ENCODE measurements around the gene NFASC.

The NFASC gene

GRCh38 chr1:204975568-204976235 lies 105.0 kb downstream of the NFASC start:
- 73 to 75% methylated on average over 8 of the region's 8 CpGs for WGBS, 2 experiments
- H3K27ac ChIP-seq (ENCODE audit: insufficient read depth, low read depth, low read length, poor library complexity, severe bottlenecking): no peak overlapping the region
- H3K4me3 ChIP-seq (ENCODE audit: insufficient read depth, low read depth, low read length): no peak overlapping the region
- no peaks in the 10 kb centered on the region for H3K27me3 ChIP-seq (ENCODE audit: control insufficient read depth, insufficient read depth, low read length, poor library complexity, severe bottlenecking)
- H3K4me1 ChIP-seq (ENCODE audit: control insufficient read depth, insufficient read depth, low read length): peaks cover 5% of the 10 kb centered on the region
- H3K9me3 ChIP-seq (ENCODE audit: control insufficient read depth, low read length): no peaks in the 10 kb centered on the region
- no peaks in the 10 kb centered on the region for H3K36me3 ChIP-seq (ENCODE audit: control insufficient read depth, insufficient read depth, low read length)

GRCh38 chr1:204976646-204977045 lies 106.0 kb downstream of the NFASC start:
- no peaks in the 10 kb centered on the region for H3K27me3 ChIP-seq (ENCODE audit: control insufficient read depth, insufficient read depth, low read length, poor library complexity, severe bottlenecking)
- no peak overlapping the region for H3K4me3 ChIP-seq (ENCODE audit: insufficient read depth, low read depth, low read length)
- WGBS, 2 experiments: 93 to 96% methylated on average over 12 to 13 of the region's 13 CpGs
- H3K27ac ChIP-seq (ENCODE audit: insufficient read depth, low read depth, low read length, poor library complexity, severe bottlenecking): no peak overlapping the region
- no peaks in the 10 kb centered on the region for H3K36me3 ChIP-seq (ENCODE audit: control insufficient read depth, insufficient read depth, low read length)
- no peaks in the 10 kb centered on the region for H3K9me3 ChIP-seq (ENCODE audit: control insufficient read depth, low read length)
- peaks cover 5% of the 10 kb centered on the region for H3K4me1 ChIP-seq (ENCODE audit: control insufficient read depth, insufficient read depth, low read length)

GRCh38 chr1:204977318-204977717 lies 106.7 kb downstream of the NFASC start:
- Histone ChIP-seq H3K9me3 (ENCODE audit: control insufficient read depth, low read length) (no peaks in the 10 kb centered on the region), H3K27ac (ENCODE audit: insufficient read depth, low read depth, low read length, poor library complexity, severe bottlenecking) (no peak overlapping the region), H3K36me3 (ENCODE audit: control insufficient read depth, insufficient read depth, low read length) (no peaks in the 10 kb centered on the region), H3K4me1 (ENCODE audit: control insufficient read depth, insufficient read depth, low read length) (peaks cover 5% of the 10 kb centered on the region), H3K27me3 (ENCODE audit: control insufficient read depth, insufficient read depth, low read length, poor library complexity, severe bottlenecking) (no peaks in the 10 kb centered on the region), H3K4me3 (ENCODE audit: insufficient read depth, low read depth, low read length) (no peak overlapping the region)
- WGBS, 2 experiments: 91% methylated on average over 8 of the region's 8 CpGs

GRCh38 chr1:204978782-204979181 lies 108.1 kb downstream of the NFASC start:
- Histone ChIP-seq H3K36me3 (ENCODE audit: control insufficient read depth, insufficient read depth, low read length) (no peaks in the 10 kb centered on the region), H3K9me3 (ENCODE audit: control insufficient read depth, low read length) (no peaks in the 10 kb centered on the region), H3K27me3 (ENCODE audit: control insufficient read depth, insufficient read depth, low read length, poor library complexity, severe bottlenecking) (no peaks in the 10 kb centered on the region), H3K27ac (ENCODE audit: insufficient read depth, low read depth, low read length, poor library complexity, severe bottlenecking) (no peak overlapping the region), H3K4me3 (ENCODE audit: insufficient read depth, low read depth, low read length) (no peak overlapping the region), H3K4me1 (ENCODE audit: control insufficient read depth, insufficient read depth, low read length) (peaks cover 5% of the 10 kb centered on the region)
- WGBS, 2 experiments: 93 to 94% methylated on average over 14 of the region's 14 CpGs

GRCh38 chr1:204979306-204979705 lies 108.6 kb downstream of the NFASC start:
- WGBS, 2 experiments: 96% methylated on average over 17 to 18 of the region's 18 CpGs
- Histone ChIP-seq H3K9me3 (ENCODE audit: control insufficient read depth, low read length) (no peaks in the 10 kb centered on the region), H3K27ac (ENCODE audit: insufficient read depth, low read depth, low read length, poor library complexity, severe bottlenecking) (no peak overlapping the region), H3K27me3 (ENCODE audit: control insufficient read depth, insufficient read depth, low read length, poor library complexity, severe bottlenecking) (no peaks in the 10 kb centered on the region), H3K4me3 (ENCODE audit: insufficient read depth, low read depth, low read length) (no peak overlapping the region), H3K4me1 (ENCODE audit: control insufficient read depth, insufficient read depth, low read length) (peaks cover 5% of the 10 kb centered on the region), H3K36me3 (ENCODE audit: control insufficient read depth, insufficient read depth, low read length) (no peaks in the 10 kb centered on the region)

DNA sequence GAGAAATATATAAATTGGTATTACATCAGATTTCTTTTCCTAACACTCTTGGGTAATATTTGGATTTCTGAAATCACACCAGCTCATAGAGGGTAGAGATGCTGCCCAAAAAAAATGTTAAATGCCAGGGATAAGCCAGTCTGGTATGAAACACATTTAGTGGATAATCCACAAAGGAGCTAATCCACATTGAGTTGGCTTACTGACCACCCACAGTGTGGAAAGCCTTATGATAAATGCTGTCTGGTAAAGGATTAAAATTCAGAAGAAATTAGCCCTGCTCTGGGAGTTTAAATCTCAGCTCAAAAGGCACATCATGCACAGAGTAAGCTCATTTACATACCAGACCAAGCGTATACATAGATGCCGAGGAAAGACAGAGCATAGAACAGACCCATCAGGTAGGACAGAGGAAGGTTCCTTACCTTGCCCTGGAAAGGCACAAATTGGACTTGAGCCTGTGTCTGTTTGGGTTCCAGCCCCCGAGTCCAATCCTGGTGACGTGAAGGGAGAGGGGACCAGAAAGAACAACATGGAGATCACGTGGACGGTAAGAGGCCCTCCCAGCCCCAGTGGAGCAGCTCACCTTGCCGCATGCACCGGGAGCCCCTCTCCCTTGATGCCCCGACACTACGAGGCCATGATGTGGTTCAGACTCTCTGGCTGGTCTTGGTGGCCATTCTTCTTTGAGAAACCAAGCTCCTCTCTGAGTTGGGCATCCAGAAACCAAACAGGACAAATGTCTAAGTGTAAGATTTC lies 109.4 kb downstream of the NFASC start:
- no peak overlapping the region for H3K27ac ChIP-seq (ENCODE audit: insufficient read depth, low read depth, low read length, poor library complexity, severe bottlenecking)
- no peaks in the 10 kb centered on the region for H3K27me3 ChIP-seq (ENCODE audit: control insufficient read depth, insufficient read depth, low read length, poor library complexity, severe bottlenecking)
- no peak overlapping the region for H3K4me3 ChIP-seq (ENCODE audit: insufficient read depth, low read depth, low read length)
- no peaks in the 10 kb centered on the region for H3K36me3 ChIP-seq (ENCODE audit: control insufficient read depth, insufficient read depth, low read length)
- WGBS, 2 experiments: 94 to 96% methylated on average over 10 of the region's 10 CpGs
- peaks cover 4% of the 10 kb centered on the region for H3K4me1 ChIP-seq (ENCODE audit: control insufficient read depth, insufficient read depth, low read length)
- H3K9me3 ChIP-seq (ENCODE audit: control insufficient read depth, low read length): no peaks in the 10 kb centered on the region

DNA sequence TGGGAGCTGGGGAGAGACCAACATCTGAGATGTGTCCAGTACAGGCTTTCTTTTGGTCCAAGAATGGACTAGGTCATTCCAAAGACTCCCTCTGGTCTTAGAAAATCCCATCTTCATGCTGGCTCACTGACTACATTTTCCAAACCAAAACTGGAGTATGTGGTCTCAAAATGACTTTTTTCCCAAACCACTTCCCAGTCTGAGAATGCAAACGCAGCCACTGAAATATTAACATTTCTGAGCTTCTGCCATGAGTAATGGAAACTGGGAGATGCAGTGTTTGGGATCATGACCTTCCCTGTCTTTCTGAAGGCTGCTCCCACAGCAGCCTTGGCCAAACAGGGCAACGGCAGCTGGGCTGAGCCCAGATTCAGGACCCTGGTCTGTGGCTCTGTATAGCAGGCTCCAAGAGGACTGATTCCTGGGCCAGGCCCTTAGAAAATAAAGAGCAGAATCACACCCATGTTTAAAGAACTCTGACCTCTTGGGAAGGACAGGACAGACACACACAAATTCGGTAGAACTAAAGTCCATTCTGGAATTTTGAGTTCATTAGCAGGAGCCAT lies 110.3 kb downstream of the NFASC start:
- no peak overlapping the region for H3K4me3 ChIP-seq (ENCODE audit: insufficient read depth, low read depth, low read length)
- H3K27ac ChIP-seq (ENCODE audit: insufficient read depth, low read depth, low read length, poor library complexity, severe bottlenecking): no peak overlapping the region
- H3K9me3 ChIP-seq (ENCODE audit: control insufficient read depth, low read length): no peaks in the 10 kb centered on the region
- no peaks in the 10 kb centered on the region for H3K36me3 ChIP-seq (ENCODE audit: control insufficient read depth, insufficient read depth, low read length)
- H3K27me3 ChIP-seq (ENCODE audit: control insufficient read depth, insufficient read depth, low read length, poor library complexity, severe bottlenecking): no peaks in the 10 kb centered on the region
- H3K4me1 ChIP-seq (ENCODE audit: control insufficient read depth, insufficient read depth, low read length): no peaks in the 10 kb centered on the region
- 91 to 99% methylated on average over 3 of the region's 3 CpGs for WGBS, 2 experiments

- Histone ChIP-seq H3K27ac (ENCODE audit: insufficient read depth, low read depth, low read length, poor library complexity, severe bottlenecking) (no peak overlapping the region), H3K4me1 (ENCODE audit: control insufficient read depth, insufficient read depth, low read length) (peaks cover 4% of the 10 kb centered on the region), H3K27me3 (ENCODE audit: control insufficient read depth, insufficient read depth, low read length, poor library complexity, severe bottlenecking) (no peaks in the 10 kb centered on the region), H3K36me3 (ENCODE audit: control insufficient read depth, insufficient read depth, low read length) (no peaks in the 10 kb centered on the region), H3K9me3 (ENCODE audit: control insufficient read depth, low read length) (no peaks in the 10 kb centered on the region), H3K4me3 (ENCODE audit: insufficient read depth, low read depth, low read length) (no peak overlapping the region)
- WGBS, 2 experiments: 95 to 96% methylated on average over 11 of the region's 11 CpGs
These were observed 112.5 kb downstream of the NFASC start for GRCh38 chr1:204983136-204983535.

GRCh38 chr1:204983881-204984280 lies 113.2 kb downstream of the NFASC start:
- Histone ChIP-seq H3K27ac (ENCODE audit: insufficient read depth, low read depth, low read length, poor library complexity, severe bottlenecking) (no peak overlapping the region), H3K4me1 (ENCODE audit: control insufficient read depth, insufficient read depth, low read length) (peaks cover 12% of the 10 kb centered on the region), H3K4me3 (ENCODE audit: insufficient read depth, low read depth, low read length) (no peak overlapping the region), H3K27me3 (ENCODE audit: control insufficient read depth, insufficient read depth, low read length, poor library complexity, severe bottlenecking) (no peaks in the 10 kb centered on the region), H3K9me3 (ENCODE audit: control insufficient read depth, low read length) (no peaks in the 10 kb centered on the region), H3K36me3 (ENCODE audit: control insufficient read depth, insufficient read depth, low read length) (no peaks in the 10 kb centered on the region)
- WGBS, 2 experiments: 96 to 98% methylated on average over 10 of the region's 10 CpGs

DNA sequence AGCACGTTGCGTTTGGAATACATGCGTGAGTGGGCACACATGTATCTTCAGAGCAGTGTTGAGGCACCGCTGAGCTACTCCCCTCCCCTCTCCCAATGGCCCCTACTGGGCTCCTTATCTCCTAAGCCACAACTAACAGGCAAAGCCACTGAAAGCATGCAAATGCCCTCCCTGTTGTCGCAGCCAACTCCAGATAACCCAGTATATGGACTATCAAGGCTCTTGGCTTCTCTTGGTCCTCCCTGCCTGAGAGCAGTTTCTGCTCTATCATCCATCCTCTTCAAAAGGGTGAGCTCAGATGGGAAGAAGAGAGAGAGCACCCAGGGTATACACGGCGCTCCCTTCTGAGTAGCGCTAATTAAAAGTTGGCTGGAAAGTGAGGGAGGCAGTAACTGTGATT lies 113.8 kb downstream of the NFASC start:
- WGBS, 2 experiments: 92 to 94% methylated on average over 8 of the region's 8 CpGs
- Histone ChIP-seq H3K36me3 (ENCODE audit: control insufficient read depth, insufficient read depth, low read length) (no peaks in the 10 kb centered on the region), H3K9me3 (ENCODE audit: control insufficient read depth, low read length) (no peaks in the 10 kb centered on the region), H3K27me3 (ENCODE audit: control insufficient read depth, insufficient read depth, low read length, poor library complexity, severe bottlenecking) (no peaks in the 10 kb centered on the region), H3K4me1 (ENCODE audit: control insufficient read depth, insufficient read depth, low read length) (peaks cover 16% of the 10 kb centered on the region), H3K27ac (ENCODE audit: insufficient read depth, low read depth, low read length, poor library complexity, severe bottlenecking) (no peak overlapping the region), H3K4me3 (ENCODE audit: insufficient read depth, low read depth, low read length) (no peak overlapping the region)
